ENCODE measurements around the gene MAGI1.

The MAGI1 gene

DNA sequence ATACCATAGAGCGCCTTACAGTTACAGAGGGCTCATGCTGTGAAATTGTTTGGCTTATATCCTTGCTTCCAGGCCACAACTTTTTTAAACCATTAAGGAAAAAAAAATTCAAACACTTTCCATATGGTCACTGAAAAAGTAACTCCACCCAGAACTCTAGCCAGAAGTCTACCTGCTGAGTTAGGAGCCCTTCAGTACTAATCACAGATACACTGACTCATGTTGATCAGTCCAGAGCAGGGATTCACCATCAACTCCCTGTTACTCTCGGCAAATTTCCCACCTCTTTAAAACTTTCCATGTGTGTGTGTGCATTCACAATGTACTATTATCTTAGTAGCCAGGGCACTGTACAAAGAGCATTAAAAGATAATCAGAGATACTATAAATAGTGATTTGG lies 372.8 kb downstream of the MAGI1 start:
- no peak for DNase-seq (ENCODE audit: low read depth)

DNA sequence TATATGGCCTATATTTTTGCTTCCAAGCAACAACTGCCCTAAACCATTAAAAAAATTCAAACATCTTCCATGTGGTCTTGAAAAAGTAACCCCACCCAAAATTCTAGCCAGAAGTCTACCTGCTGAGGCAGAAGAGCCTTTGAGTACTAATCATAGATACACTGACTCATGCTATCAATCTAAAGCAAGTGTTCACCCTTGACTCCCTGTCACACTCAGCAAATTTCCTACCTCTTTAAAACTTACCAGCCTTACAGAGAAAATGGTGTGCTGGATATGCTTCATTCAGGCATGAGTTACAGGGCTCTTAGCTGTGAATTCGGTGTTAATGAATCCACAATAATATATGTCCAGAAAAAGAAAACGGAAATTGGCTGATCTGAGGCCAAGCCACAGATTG lies 373.8 kb downstream of the MAGI1 start:
- no peak for DNase-seq (ENCODE audit: low read depth)

GRCh38 chr3:65664446-65664845 lies 374.3 kb downstream of the MAGI1 start:
- no peak for DNase-seq (ENCODE audit: low read depth)

GRCh38 chr3:65662095-65662494 lies 376.6 kb downstream of the MAGI1 start:
- no peak for DNase-seq (ENCODE audit: low read depth)

- no peak for DNase-seq (ENCODE audit: low read depth)
Measured at GRCh38 chr3:65660000-65660598, 378.6 kb downstream of the MAGI1 start.

DNA sequence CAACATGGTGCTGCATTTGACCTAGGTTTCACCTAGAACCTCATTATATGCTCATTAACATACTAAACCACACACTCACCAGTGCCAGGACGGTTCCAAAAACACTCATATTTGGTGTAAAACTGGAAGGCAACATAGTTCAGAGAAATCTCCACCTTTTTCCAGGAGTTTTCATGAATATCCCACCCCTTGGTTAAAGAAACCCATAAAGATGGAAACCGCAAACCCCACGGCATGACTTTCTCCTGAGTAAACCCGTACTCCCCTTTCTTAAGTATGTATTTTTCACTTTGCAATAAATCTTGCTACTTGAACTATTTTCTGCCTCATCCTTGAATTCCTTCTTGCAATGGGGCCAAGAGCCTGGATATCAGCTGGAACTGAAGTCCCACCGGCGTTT lies 379.3 kb downstream of the MAGI1 start:
- no peak for DNase-seq (ENCODE audit: low read depth)

DNA sequence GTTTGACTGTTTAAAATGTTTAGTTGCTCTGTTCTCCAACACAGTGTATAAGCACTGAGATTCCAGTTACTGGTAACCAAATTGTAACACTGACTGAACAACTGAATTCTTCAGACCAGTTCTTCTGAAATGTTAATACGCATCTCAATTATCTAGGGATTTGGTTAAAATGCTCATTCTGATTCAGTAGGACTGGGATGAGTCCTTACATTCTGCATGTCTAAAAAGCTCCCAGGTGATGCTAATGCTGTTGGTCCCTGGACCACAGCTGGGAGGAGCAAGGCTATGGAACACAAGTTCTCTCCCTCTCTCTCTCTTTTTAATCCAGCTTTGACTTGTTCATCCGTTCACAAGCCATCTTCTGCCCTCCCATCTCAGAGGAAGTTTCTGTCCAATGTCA lies 380.3 kb downstream of the MAGI1 start:
- no peak for DNase-seq (ENCODE audit: low read depth)

- DNase-seq (ENCODE audit: low read depth): no peak
Measured at GRCh38 chr3:65655061-65655460, 383.7 kb downstream of the MAGI1 start.

DNA sequence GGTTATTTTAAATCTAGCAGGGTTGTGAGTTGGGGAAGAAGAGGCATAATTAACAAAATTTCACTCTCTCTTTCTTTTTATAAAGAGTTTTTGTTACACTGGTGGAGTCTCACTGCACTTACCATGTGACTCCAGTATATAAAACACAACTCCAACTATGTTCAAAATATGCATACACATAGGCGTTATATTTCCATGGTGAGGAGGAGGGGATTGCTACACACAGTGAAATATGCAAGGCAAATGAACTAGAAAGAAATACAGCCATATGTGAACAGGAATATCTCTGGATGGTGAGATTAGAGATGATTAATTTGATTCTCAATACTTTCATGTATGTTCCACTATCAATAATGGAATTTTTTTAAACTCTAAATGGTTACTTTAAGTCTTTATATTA lies 385.0 kb downstream of the MAGI1 start:
- DNase-seq (ENCODE audit: low read depth): no peak

DNA sequence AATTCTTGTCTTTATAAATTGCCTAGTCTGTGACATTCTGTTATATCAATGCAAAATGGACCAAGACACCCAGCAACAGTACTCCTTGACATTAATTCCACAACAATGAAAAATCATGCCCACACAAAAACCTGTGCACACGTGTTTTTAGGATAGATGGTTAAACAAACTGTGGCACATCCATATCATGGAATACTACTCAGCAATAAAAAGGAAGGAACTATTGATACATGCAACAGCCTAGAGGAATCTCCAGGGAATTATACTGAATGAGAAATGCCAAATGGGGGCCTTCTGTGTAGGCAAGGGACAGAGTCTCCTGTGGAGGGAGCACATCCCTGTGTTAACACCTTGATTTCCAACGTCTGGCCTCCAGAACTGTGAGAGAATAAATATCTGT lies 388.5 kb downstream of the MAGI1 start:
- no peak for DNase-seq (ENCODE audit: low read depth)

GRCh38 chr3:65647369-65647768 lies 391.3 kb downstream of the MAGI1 start:
- DNase-seq (ENCODE audit: low read depth): no peak

DNA sequence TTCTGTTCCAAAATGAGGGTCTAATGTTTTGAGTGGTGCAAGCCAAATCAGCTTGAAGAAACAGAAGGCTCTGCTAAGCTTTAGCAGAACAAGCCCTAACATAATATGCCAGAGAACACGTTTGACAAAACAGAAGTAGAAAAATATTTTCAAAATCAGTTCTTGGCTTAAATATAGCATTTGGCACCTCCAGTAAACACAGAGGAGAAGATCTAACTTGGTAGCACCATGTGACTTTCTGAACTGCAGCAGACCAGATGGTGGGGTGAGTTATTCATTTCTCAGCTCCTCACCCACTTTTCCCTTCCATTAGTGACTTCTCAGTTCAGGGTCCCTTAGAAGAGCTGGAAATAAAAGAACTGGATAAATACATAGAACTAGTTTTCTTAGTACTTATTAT lies 395.8 kb downstream of the MAGI1 start:
- no peak for DNase-seq (ENCODE audit: low read depth)

DNA sequence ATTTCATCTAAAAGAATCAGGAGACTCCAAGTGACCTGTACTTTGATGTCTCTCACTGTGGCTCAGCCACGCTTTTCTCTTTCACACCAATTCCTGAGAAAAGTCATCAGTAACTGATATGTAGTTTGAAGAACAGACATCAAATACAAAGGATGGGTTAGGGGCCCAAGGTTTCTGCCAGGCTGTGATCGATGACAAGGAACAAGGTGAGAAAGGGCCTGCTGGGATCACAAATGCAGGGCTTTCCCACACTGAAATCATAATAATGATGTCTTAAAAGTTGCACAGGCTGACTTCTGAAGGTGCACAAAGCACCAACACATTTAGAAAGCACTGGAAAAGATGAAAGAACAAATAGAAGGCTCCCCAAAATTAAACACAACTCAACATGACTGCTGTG lies 396.9 kb downstream of the MAGI1 start:
- DNase-seq (ENCODE audit: low read depth): no peak

GRCh38 chr3:65641045-65641444 lies 397.7 kb downstream of the MAGI1 start:
- DNase-seq (ENCODE audit: low read depth): no peak

- DNase-seq (ENCODE audit: low read depth): no peak
Measured at GRCh38 chr3:65639444-65639843, 399.3 kb downstream of the MAGI1 start.

GRCh38 chr3:65638301-65638700 lies 400.4 kb downstream of the MAGI1 start:
- DNase-seq (ENCODE audit: low read depth): no peak

DNA sequence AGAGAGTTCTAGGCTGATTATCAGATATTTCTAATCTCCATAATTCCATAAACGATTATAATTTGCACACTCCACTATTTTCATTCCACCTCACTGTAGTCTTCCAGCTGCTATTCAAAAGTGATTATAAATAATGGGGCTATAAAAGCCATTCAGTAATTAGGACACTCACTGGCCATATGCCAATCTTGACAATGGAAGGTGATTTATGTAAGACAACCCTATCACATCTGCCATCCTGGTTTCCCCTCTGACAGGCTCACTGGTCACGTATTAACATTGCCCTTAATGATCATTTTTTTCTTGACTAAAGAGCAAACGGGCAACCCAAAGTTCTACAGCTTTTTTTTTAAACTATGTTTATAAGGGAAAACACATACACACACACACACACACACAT lies 402.4 kb downstream of the MAGI1 start:
- no peak for DNase-seq (ENCODE audit: low read depth)

DNA sequence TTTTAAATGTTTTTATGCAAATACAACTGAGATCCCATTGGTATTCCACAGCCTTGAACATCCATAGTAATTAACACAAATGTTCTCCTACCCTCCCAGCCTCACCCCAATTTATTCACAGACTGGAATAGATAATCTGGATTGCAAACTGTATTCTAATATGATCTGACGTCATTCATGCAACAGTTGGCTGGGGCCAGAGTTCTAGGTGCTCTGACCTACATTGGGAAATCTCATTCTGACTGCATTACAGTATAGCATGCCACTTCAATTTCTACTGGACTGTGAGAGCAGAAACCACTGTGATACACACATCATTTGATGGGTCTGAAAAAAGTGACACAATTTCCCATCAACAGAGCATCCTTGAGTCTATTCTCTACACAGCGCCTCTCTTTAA lies 403.1 kb downstream of the MAGI1 start:
- DNase-seq (ENCODE audit: low read depth): no peak

DNA sequence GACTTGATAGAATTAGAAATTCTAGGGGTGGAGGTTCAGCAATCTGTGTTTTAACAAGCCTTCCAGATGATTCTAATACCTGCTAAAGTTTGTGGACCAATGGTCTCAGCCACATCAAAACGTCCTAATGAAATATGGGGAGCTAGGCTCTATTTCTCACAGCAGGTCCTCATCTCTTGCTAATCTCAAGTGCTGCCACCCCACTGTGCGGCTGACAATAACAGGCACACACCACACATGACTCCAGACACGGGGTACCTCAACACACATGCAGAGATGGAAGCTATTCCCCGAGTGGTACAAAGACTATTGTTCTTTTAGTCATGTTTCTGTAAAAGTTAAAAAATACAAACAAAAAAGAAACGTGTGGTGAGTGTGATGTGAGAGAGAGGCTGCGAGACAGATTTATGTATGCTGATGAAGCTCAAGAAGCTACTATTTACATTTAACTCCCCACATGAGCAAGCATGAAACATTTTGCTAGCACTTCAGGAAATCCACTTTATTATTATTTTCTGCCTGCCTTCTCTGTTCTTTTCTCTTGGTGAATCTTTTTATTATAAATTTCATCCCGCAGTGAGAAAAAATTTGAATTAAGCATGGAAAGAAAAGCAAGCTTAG lies 405.6 kb downstream of the MAGI1 start:
- no peak for DNase-seq (ENCODE audit: low read depth)

- no peak for DNase-seq (ENCODE audit: low read depth)
Measured at GRCh38 chr3:65632414-65632813, 406.3 kb downstream of the MAGI1 start.

DNA sequence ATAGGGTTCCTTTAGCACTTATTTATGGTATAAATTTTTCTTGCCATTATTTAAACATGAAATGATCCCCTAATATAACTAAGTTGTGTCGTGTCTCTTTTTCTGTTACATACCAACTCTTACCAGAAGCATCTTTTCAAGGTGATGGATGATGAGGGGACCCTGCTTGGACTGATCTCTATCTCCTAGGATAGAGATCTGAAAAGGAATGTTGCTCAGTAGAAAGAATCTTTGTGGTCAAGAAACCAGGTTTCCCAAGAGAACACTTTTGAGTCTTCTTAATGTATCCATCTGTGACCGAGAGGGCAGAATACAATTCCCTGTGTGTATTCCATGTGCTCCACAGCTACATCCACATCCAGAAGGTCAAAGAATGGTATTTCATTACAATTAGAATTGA lies 409.7 kb downstream of the MAGI1 start:
- DNase-seq (ENCODE audit: low read depth): no peak

GRCh38 chr3:65627062-65627461 lies 411.7 kb downstream of the MAGI1 start:
- no peak for DNase-seq (ENCODE audit: low read depth)

- DNase-seq (ENCODE audit: low read depth): no peak
Measured at GRCh38 chr3:65625305-65625704, 413.4 kb downstream of the MAGI1 start.

GRCh38 chr3:65623362-65623761 lies 415.4 kb downstream of the MAGI1 start:
- no peak for DNase-seq (ENCODE audit: low read depth)

All from stimulated activated CD8-positive, alpha-beta memory T cell treated with anti-CD3 and anti-CD28 coated beads, Interleukin-15, amount 100 ng/mL, for 1 hour (primary cell).